Measurements from ENCODE around the gene NCAM1.

The NCAM1 gene

DNA sequence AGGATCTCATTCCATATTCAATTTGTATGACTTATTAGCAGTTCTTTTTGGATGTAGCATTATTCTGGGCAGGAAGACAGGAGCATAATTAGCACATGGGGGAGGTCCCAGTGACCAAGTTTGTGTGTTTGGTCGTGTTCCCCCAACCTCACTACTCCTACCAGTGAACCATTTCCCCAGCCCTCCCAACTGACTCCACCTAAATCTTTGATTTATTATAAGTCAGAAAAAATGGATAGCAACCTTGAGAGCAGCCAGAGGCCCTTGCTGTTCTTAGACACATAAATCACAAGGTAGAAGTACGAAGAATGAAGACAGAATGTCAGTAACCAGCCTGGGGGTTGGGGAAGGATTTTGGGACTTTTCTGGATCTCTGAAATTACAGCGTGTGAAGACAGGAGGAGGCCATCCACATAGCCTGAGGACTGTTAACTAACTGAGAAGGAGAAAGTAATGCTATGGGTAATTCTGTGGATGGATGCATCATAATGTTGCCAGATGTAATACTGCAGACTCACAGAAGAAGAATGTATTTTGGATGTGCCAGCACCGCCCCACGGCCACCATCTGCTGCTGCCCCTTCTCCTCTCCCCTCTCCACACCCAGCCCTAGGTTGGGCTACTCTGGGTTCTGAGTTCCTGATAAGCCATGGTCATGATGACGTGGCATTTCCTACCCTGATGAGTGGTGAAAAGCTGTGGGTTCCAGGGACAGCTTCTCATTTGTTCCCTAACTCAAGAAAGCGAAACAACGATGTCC, 228.9 kb downstream of the NCAM1 start:
- no peak overlapping the region for H3K27ac ChIP-seq
- TF ChIP-seq, protein P1, sequence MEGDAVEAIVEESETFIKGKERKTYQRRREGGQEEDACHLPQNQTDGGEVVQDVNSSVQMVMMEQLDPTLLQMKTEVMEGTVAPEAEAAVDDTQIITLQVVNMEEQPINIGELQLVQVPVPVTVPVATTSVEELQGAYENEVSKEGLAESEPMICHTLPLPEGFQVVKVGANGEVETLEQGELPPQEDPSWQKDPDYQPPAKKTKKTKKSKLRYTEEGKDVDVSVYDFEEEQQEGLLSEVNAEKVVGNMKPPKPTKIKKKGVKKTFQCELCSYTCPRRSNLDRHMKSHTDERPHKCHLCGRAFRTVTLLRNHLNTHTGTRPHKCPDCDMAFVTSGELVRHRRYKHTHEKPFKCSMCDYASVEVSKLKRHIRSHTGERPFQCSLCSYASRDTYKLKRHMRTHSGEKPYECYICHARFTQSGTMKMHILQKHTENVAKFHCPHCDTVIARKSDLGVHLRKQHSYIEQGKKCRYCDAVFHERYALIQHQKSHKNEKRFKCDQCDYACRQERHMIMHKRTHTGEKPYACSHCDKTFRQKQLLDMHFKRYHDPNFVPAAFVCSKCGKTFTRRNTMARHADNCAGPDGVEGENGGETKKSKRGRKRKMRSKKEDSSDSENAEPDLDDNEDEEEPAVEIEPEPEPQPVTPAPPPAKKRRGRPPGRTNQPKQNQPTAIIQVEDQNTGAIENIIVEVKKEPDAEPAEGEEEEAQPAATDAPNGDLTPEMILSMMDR (conservative IDR thresholded peaks at IDR 0.05), result no peak
- no peak for TF ChIP-seq ZFX (IDR thresholded peaks at IDR 0.05)

DNA sequence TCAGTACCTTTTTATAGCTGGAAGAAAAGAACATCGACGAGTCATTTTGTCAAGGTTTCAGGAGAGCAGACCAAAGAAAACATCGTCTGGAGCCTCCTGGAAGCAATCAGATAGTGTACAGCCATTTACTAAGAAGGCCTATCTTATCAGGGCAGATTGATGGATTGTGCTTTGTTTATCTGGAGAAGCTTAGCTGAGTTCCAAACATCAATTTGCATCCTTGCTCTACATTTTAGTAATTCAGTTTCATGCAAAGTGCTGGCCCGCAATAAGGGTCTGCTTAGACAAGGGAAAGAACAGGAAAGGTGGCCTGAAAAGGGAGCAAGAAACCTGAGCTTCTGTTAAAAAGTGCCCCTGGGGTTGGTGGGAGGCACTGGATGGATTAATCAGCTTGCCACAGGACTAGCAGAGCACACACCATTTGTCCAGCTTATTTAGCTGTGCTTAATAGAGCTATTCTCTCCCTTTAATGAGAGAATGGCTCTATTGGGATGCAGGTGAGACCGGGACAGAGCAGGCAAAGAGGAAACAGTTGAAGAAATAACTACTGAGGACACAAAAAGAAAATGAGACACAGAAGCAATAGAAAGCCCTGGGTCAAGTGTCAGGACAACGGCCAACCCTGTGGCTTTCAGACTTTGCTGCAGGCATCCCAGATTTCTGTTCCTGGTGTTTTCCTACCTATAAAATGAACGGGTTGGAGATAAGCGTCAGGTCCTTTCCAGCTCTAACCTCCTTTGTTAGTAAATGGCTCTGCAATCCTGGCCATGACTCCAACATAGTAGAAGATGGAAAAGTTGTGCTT, 231.1 kb downstream of the NCAM1 start:
- no peak overlapping the region for H3K27ac ChIP-seq
- TF ChIP-seq, protein P1 (conservative IDR thresholded peaks at IDR 0.05), result no peak
- TF ChIP-seq ZFX (IDR thresholded peaks at IDR 0.05), result no peak

DNA sequence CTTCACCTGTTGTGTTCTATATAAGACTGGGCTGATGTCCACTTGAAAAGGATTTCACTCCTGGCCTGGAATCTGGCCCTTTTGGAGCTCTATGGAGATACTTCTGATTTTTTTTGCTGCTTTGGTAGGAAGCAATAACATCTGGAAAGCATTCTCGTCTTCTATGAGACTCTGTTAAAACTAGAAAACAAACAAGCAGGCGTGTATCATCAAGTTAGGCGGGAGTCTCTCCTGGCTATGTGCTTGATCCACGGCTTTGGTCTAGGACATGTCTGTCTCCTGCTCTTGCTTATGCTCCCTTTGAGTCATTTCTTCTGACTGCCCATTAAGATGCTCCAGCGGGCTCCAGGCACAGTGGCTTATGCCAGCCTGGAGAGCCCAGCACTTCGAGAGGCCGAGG, 231.8 kb downstream of the NCAM1 start:
- TF ChIP-seq ZFX (IDR thresholded peaks at IDR 0.05), result no peak
- TF ChIP-seq, protein P1 (conservative IDR thresholded peaks at IDR 0.05), result no peak
- no peak overlapping the region for H3K27ac ChIP-seq

DNA sequence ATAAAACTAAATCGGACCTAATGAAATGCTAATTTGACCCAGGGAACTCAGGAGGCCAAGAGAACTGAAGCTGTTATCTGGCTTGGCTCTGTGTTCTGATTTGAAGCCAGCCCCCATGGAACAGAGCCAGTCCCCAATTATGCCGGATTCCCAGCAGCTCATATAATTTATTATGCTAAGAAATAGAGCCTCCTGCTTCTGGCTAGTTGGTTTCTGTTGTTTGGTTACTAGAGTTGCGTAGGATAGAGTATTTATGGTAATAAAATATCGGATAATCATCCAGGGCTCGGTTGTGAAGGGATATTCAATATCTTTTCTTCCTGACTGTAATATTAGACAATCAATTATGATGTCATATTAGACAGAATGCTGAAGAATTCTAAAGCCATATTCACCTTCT, 232.7 kb downstream of the NCAM1 start:
- TF ChIP-seq ZFX (IDR thresholded peaks at IDR 0.05), result no peak
- TF ChIP-seq, protein P1 (conservative IDR thresholded peaks at IDR 0.05), result no peak
- H3K27ac ChIP-seq, result no peak overlapping the region

DNA sequence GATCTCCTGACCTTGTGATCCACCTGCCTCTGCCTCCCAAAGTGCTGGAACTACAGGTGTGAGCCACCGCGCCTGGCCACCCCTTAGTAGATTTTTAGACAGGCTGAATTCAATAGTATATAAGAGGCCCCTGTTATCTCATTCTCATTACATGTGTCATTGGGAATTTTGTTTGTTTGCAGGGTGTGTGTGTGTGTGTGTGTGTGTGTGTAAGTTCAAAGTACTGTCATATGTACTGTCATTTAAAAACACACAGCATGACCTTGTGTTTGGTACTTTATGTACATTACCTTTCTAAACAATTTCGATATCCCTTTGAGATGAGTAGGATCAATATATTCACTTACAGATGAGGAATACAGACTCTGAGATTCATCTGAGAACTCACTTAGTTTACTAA, 234.5 kb downstream of the NCAM1 start:
- H3K27ac ChIP-seq, result no peak overlapping the region
- no peak for TF ChIP-seq ZFX (IDR thresholded peaks at IDR 0.05)
- TF ChIP-seq, protein P1 (conservative IDR thresholded peaks at IDR 0.05), result no peak

DNA sequence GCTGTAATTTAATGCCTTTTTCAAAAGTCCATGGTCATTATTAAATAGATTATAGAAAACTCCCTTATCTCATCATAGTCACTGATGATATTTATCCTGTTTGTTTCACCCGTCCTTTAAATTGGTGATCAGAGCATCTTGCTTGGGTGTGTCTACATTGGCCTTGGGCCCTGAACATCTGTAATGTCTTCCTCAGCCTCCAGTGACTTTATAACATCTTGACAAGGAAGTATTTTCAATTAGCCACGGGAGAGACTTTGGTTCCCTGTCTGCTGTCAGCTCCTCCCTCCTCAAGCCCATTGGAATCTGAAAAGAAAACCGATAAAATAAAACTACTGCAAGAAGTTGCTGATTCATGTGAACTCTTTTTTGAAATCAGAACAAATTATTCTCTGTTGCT, 236.2 kb downstream of the NCAM1 start:
- no peak overlapping the region for H3K27ac ChIP-seq
- no peak for TF ChIP-seq ZFX (IDR thresholded peaks at IDR 0.05)
- TF ChIP-seq, protein P1 (conservative IDR thresholded peaks at IDR 0.05), result no peak
